PFSK-1 (cell line): Measurements from ENCODE around the gene DNAJB12.

ENCODE experiments used
- POLR2AphosphoS5 ChIP-seq: IDR thresholded peaks from 2 replicates; pipeline ENCODE4 v1.6.1; 2012; ENCODE audit warnings: low read depth, mild to moderate bottlenecking, control low read depth, low read length, moderate library complexity
- REST ChIP-seq, 2 experiments: IDR thresholded peaks; 2 replicates each; pipeline versions ENCODE4 v1.6.1 to v1.8.0; 2011 to 2012; ENCODE audit warnings: low read depth in 2 of 2, low read length in 2 of 2, control low read depth in 1 of 2, inconsistent platforms in 1 of 2, mild to moderate bottlenecking in 1 of 2, moderate library complexity in 1 of 2; ENCODE audit not compliant: insufficient read depth in 1 of 2

GRCh38 chr10:72297281-72297804, 57.4 kb downstream of the DNAJB12 start:
- no peak for TF ChIP-seq POLR2AphosphoS5
- peak; percentile 30 to 66; a peak in 1 of 4 replicates for TF ChIP-seq REST (IDR thresholded peaks at IDR 0.05; ENCODE audit: insufficient read depth in 1 of 2, low read depth in 2 of 2, low read length in 2 of 2)
